ENCODE measurements around the gene ANKRD29.

GRCh38 chr18:23667114-23667513 lies 4.4 kb upstream of the ANKRD29 start:
- no peak for TF ChIP-seq CTCF (IDR thresholded peaks at IDR 0.05; ENCODE audit: low read depth, low read length)
- no peak for TF ChIP-seq POLR2A (IDR thresholded peaks at IDR 0.05; ENCODE audit: extremely low read depth, insufficient read length)
